Sigmoid colon (tissue), 7 donors: Measurements from ENCODE around the gene ADAMTSL1. TPM values are rescaled to one million over a fixed set of nuclear protein-coding genes. Genes with fewer than 3 reads are reported as not detected.

Experiments used
- DNase-seq: peaks from one replicate; pipeline ENCODE4 v3.0.0-alpha.2; 2019
- H3K27ac ChIP-seq, 4 donors: fragments of 200-600 bp; sonication (generic); one replicate each; pipeline ENCODE4 v1.5.1; 2016 to 2019; ENCODE audit warnings: mild to moderate bottlenecking in 1 of 4
- H3K27me3 ChIP-seq, 3 donors: fragments of 200-600 bp; sonication (generic); one replicate each; pipeline ENCODE4 v1.5.1; 2019; ENCODE audit warnings: mild to moderate bottlenecking in 1 of 3
- H3K36me3 ChIP-seq, 4 donors: fragments of 200-600 bp; sonication (generic); one replicate each; pipeline ENCODE4 v1.5.1; 2016 to 2019
- H3K4me1 ChIP-seq, 4 donors: fragments of 200-600 bp; sonication (generic); one replicate each; pipeline ENCODE4 v1.5.1; 2017 to 2019
- H3K4me3 ChIP-seq, 4 donors: fragments of 200-600 bp; sonication (generic); one replicate each; pipeline ENCODE4 v1.5.1; 2017 to 2019; ENCODE audit warnings: mild to moderate bottlenecking in 2 of 4, moderate library complexity in 1 of 4
- H3K9me3 ChIP-seq, 4 donors: fragments of 200-600 bp in 3 of 4; sonication (generic) in 3 of 4; one replicate each; pipeline versions ENCODE4 v1.5.1 to v1.6.1; 2013 to 2019
- EP300 ChIP-seq, 4 donors: sonication (generic); formaldehyde crosslinking; IDR thresholded peaks; one replicate each; pipeline ENCODE4 v1.6.1; 2017; ENCODE audit warnings: antibody characterized with exemption in 4 of 4
- POLR2A ChIP-seq, 2 donors: fragments of 450-650 bp; IDR thresholded peaks; one replicate each; pipeline ENCODE4 v1.6.1; 2016; ENCODE audit warnings: antibody characterized with exemption in 2 of 2, mild to moderate bottlenecking in 2 of 2, moderate library complexity in 2 of 2
- POLR2AphosphoS5 ChIP-seq, 4 donors: sonication (generic); formaldehyde crosslinking; IDR thresholded peaks; one replicate each; pipeline ENCODE4 v1.6.1; 2017; ENCODE audit warnings: antibody characterized with exemption in 4 of 4
- WGBS, 2 donors: extraction: QIAGEN DNeasy Blood & Tissue Kit; methylation state at CpG; one replicate each; pipeline ENCODE4 v1.1.7; 2013; 5-methylcytosine and 5-hydroxymethylcytosine counted together
- intact Hi-C: fragments of 100-400 bp; cut with DNase I; formaldehyde crosslinking; loops from one replicate; pipeline ENCODE4 v1.15.1; 2023
- polyA plus RNA-seq, 3 donors: library from polyadenylated mRNA; stranded (reverse); fragments of 200-250 nt; gene quantifications; one replicate each; pipeline ENCODE4 v1.2.3, GENCODE V29; 2013
- total RNA-seq, 4 donors: library from RNA; depleted of rRNA; stranded (reverse); fragments of >200 nt; gene quantifications; one replicate each; pipeline ENCODE4 v1.1.0, GENCODE V29; 2016
- TF ChIP-seq, protein P1 (sequence below), 4 experiments: fragments of 450-650 bp in 3 of 4; fragments of 200-600 bp in 1 of 4; IDR thresholded peaks; one replicate each; pipeline ENCODE4 v1.5.1; 2016 to 2019; ENCODE audit warnings: antibody characterized with exemption in 4 of 4, mild to moderate bottlenecking in 3 of 4, moderate library complexity in 2 of 4
- donor health status: healthy with polysubstance abuse.
- donor health status: Bipolar disorder and iron deficiency.
- donor health status: healthy.

The ADAMTSL1 gene
- total and polyA plus RNA-seq, 7 donors = 1.4 to 13.6 (median 6.5) TPM

DNA sequence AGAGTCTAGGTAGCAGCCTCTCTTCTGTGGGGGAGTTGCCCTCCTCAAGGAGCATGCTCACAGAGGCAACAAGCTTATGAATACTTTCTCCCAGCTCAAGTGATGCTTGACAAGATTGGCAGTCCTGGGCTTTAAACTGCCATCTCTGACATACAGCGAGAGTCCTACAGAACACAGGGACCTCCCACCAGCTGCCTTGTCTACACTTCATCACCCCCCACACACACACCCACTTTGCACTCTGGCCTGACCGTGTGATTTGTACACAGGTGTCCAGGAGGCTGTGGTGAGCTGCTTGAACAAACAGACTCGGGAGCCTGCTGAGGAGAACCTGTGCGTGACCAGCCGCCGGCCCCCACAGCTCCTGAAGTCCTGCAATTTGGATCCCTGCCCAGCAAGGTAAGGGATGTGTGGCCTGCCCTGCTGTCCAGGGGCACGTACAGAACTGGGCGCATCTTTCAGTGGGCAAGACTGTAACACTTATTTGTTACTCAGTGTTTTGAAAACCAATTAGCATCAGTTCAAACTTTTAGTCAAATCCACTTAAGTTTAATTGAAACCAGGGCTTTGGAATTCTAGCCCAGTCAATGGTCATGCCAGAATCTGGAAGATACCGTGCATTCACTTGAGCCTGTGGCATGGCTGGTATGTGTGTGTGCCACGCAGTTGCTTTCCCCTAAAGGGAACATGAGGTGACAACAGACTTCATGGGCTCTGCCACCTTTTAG lies 247.5 kb downstream of the ADAMTSL1 start:
- 90 to 91% methylated on average over 10 of the region's 10 CpGs for WGBS, 2 donors
- Histone ChIP-seq H3K9me3 (no peaks in the 10 kb centered on the region), H3K4me1 (peaks cover 0 to 12% (median 3%) of the 10 kb centered on the region in 4 donors), H3K27me3 (no peaks in the 10 kb centered on the region), H3K4me3 (no peak overlapping the region), H3K27ac (no peak overlapping the region), H3K36me3 (no peaks in the 10 kb centered on the region)
- intact Hi-C loops = no loop called here
- no peak for DNase-seq
- no peak for TF ChIP-seq POLR2A (IDR thresholded peaks at IDR 0.05)
- TF ChIP-seq, protein P1, sequence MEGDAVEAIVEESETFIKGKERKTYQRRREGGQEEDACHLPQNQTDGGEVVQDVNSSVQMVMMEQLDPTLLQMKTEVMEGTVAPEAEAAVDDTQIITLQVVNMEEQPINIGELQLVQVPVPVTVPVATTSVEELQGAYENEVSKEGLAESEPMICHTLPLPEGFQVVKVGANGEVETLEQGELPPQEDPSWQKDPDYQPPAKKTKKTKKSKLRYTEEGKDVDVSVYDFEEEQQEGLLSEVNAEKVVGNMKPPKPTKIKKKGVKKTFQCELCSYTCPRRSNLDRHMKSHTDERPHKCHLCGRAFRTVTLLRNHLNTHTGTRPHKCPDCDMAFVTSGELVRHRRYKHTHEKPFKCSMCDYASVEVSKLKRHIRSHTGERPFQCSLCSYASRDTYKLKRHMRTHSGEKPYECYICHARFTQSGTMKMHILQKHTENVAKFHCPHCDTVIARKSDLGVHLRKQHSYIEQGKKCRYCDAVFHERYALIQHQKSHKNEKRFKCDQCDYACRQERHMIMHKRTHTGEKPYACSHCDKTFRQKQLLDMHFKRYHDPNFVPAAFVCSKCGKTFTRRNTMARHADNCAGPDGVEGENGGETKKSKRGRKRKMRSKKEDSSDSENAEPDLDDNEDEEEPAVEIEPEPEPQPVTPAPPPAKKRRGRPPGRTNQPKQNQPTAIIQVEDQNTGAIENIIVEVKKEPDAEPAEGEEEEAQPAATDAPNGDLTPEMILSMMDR (IDR thresholded peaks at IDR 0.05) = no peak

DNA sequence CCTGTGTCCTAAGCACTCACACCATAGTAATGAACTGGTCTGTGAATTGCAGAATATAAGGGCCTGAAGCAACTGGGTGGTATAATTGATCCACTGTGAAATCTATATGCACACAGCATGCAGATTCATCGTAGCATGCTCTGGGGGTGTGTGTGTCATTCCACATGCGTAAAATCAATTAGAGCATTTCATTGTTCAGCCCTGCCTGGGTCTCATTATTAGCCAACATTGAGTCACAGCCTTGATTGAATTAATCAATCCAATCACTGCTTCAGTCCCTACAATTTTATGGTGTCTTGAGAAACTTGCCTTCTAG lies 248.0 kb downstream of the ADAMTSL1 start:
- Histone ChIP-seq H3K27me3 (no peaks in the 10 kb centered on the region), H3K4me3 (no peak overlapping the region), H3K4me1 (peaks cover 0 to 17% (median 9%) of the 10 kb centered on the region in 4 donors), H3K9me3 (no peaks in the 10 kb centered on the region), H3K27ac (no peak overlapping the region), H3K36me3 (no peaks in the 10 kb centered on the region)
- 95 to 96% methylated on average over 2 of the region's 2 CpGs for WGBS, 2 donors
- no peak for DNase-seq
- intact Hi-C loops = no loop called here
- TF ChIP-seq, protein P1 (IDR thresholded peaks at IDR 0.05) = no peak
- TF ChIP-seq POLR2AphosphoS5 (IDR thresholded peaks at IDR 0.05) (no peak), POLR2A (IDR thresholded peaks at IDR 0.05) (no peak), EP300 (IDR thresholded peaks at IDR 0.05) (no peak)

DNA sequence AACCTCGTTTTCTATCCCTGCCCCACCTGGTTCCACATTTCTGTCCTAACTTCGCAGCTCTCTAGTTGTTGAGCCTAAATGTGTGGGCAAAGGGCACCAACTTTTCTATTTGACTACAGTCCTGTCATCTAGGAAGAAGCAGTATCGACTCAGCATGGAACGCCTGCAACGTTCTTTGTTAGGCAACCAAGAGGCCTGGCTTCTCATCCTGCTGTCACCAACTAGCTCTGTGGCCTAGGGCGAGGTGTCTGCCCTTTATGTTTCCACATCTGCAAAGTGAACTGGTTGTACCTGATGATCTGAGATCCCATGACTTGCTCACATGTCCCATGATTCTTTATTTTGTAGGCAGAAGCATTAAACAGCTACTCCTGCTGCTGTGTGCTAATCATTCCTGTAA lies 248.9 kb downstream of the ADAMTSL1 start:
- 90 to 93% methylated on average over 6 of the region's 6 CpGs for WGBS, 2 donors
- no peaks in the 10 kb centered on the region for H3K27me3 ChIP-seq
- H3K27ac ChIP-seq = no peak overlapping the region
- no peak overlapping the region for H3K4me3 ChIP-seq
- peaks cover 0 to 19% (median 14%) of the 10 kb centered on the region in 4 donors for H3K4me1 ChIP-seq
- H3K36me3 ChIP-seq = no peaks in the 10 kb centered on the region
- DNase-seq = no peak
- TF ChIP-seq, protein P1 (IDR thresholded peaks at IDR 0.05) = no peak
- TF ChIP-seq EP300 (IDR thresholded peaks at IDR 0.05) (no peak), POLR2A (IDR thresholded peaks at IDR 0.05) (no peak), POLR2AphosphoS5 (IDR thresholded peaks at IDR 0.05) (no peak)
- H3K9me3 ChIP-seq = no peaks in the 10 kb centered on the region
- intact Hi-C loops = no loop called here

DNA sequence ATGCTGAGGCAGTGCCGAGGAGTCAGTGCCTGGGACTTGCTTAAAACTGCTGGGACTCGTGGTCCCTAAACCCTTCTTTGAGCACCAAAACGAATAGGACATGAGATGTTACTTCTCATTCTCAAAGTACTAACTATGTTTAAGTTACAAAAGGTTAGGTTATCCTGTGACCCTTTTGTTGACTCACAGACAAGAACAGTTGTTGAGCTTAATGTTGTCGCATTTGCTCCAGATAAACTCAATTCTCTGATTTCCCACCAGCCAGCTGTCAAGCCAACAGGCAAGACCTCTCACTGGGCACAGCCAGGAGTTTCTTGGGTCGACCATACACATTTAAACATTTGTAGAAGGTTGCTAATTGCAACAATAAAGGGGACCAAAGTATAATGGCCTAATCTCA lies 249.4 kb downstream of the ADAMTSL1 start:
- H3K4me3 ChIP-seq = no peak overlapping the region
- H3K36me3 ChIP-seq = no peaks in the 10 kb centered on the region
- WGBS, 2 donors = 80 to 85% methylated on average over 5 of the region's 5 CpGs
- no peak for DNase-seq
- intact Hi-C loops = no loop called here
- H3K27me3 ChIP-seq = no peaks in the 10 kb centered on the region
- H3K9me3 ChIP-seq = no peaks in the 10 kb centered on the region
- TF ChIP-seq, protein P1 (IDR thresholded peaks at IDR 0.05) = no peak
- TF ChIP-seq POLR2AphosphoS5 (IDR thresholded peaks at IDR 0.05) (no peak), EP300 (IDR thresholded peaks at IDR 0.05) (no peak), POLR2A (IDR thresholded peaks at IDR 0.05) (no peak)
- H3K27ac ChIP-seq = no peak overlapping the region
- peaks cover 0 to 19% (median 17%) of the 10 kb centered on the region in 4 donors for H3K4me1 ChIP-seq

DNA sequence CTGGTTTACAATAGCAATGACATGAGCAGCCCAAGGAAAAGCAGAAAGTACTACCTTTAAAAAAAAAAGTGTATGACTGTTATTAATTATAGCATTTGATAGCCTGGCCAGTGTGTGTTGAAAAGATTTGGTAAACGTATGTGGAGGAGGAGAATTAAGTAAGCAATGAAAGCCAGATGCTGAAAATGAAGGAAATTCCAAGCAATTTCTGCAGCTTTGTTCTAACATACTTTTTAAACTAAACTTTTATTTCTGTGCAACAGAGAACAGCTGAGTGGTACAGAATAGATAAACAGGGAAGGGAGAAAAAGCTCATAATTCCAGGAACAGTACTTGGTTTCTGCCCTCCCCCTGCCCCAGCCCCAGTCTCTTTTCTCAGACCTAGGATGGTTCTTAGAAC lies 252.6 kb downstream of the ADAMTSL1 start:
- intact Hi-C loops = loop anchor here (5.0 kb wide), 1 partner anchor 46 kb away; no protein-coding TSS in a partner anchor
- H3K27me3 ChIP-seq = no peaks in the 10 kb centered on the region
- H3K9me3 ChIP-seq = no peaks in the 10 kb centered on the region
- WGBS, 2 donors = 65 to 72% methylated on average over 1 of the region's 1 CpG
- no peaks in the 10 kb centered on the region for H3K36me3 ChIP-seq
- H3K27ac ChIP-seq = peak overlapping the region in 3 of 4 donors; percentile 41 to 67 (median 62)
- peaks cover 0 to 29% (median 24%) of the 10 kb centered on the region in 4 donors for H3K4me1 ChIP-seq
- no peak for TF ChIP-seq POLR2AphosphoS5 (IDR thresholded peaks at IDR 0.05)
- DNase-seq = no peak
- no peak overlapping the region for H3K4me3 ChIP-seq
